ENCODE results near the gene CDH13.
A peak's percentile ranks its signal among the peaks of the same experiment; 100 is the strongest.

The CDH13 gene

DNA sequence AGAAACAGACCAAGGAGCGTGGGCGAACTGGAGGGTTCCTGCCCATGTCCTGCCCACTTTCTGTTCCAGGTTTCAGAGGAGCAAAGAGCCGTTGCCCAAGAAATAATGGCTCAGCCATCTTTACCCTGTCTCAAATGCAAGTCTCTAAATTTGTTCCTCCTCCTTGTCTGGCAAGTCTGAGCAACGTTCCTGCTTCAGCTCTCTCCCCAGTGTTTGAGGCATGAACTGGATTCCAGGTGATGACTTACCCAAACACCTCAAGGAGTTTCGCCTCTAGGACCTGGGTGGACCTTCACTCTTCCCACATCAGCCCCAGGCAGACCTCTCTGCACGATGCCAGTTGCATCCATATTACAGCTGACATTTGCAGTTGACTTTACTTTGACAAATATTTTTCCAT is 659.2 kb downstream of the CDH13 start:
- no peaks in the 10 kb centered on the region for H3K27me3 ChIP-seq (ENCODE audit: control insufficient read depth in 1 of 2, insufficient read depth in 2 of 2, low read length in 2 of 2)

DNA sequence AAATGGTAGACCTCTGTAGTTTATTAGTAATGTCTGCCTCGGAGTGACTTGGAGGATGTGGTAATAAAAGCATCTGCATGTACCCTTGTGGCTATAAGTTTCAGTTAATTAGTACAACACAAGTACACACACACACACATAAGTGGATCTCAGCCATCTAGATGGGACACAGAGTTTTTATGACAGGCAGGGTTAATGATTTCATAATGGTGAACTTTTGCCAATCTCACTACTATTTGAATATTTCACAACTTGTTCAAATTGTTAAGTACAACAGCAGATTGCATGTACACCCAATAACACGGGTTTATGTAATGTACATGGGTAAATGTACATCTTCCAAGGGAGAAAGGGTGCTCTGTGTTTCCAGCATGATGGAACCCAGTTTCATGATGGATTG is 669.7 kb downstream of the CDH13 start:
- Histone ChIP-seq H3K4me1 (ENCODE audit: control insufficient read depth, insufficient read depth, low read length) (peaks cover 2% of the 10 kb centered on the region), H3K27ac (ENCODE audit: low read length) (no peak overlapping the region), H3K9me3 (ENCODE audit: control insufficient read depth in 2 of 2, low read length in 2 of 2) (no peaks in the 10 kb centered on the region), H3K4me3 (ENCODE audit: low read length in 2 of 2) (no peak overlapping the region), H3K27me3 (ENCODE audit: control insufficient read depth in 1 of 2, insufficient read depth in 2 of 2, low read length in 2 of 2) (no peaks in the 10 kb centered on the region), H3K36me3 (ENCODE audit: control insufficient read depth in 2 of 2, insufficient read depth in 2 of 2, low read length in 2 of 2) (no peaks in the 10 kb centered on the region), H3K9ac (ENCODE audit: low read length in 2 of 2) (no peak overlapping the region)

More for the DNA sequence above, 659.2 kb downstream of the CDH13 start:
- no peak overlapping the region for H3K4me3 ChIP-seq (ENCODE audit: low read length in 2 of 2)
- no peaks in the 10 kb centered on the region for H3K36me3 ChIP-seq (ENCODE audit: control insufficient read depth in 2 of 2, insufficient read depth in 2 of 2, low read length in 2 of 2)
- no peaks in the 10 kb centered on the region for H3K9me3 ChIP-seq (ENCODE audit: control insufficient read depth in 2 of 2, low read length in 2 of 2)
- H3K27ac ChIP-seq (ENCODE audit: low read length), result no peak overlapping the region
- H3K9ac ChIP-seq (ENCODE audit: low read length in 2 of 2), result no peak overlapping the region
- H3K4me1 ChIP-seq (ENCODE audit: control insufficient read depth, insufficient read depth, low read length), result no peaks in the 10 kb centered on the region

GRCh38 chr16:83298541-83298940 is 671.8 kb downstream of the CDH13 start:
- H3K4me1 ChIP-seq (ENCODE audit: control insufficient read depth, insufficient read depth, low read length), result peaks cover 2% of the 10 kb centered on the region

DNA sequence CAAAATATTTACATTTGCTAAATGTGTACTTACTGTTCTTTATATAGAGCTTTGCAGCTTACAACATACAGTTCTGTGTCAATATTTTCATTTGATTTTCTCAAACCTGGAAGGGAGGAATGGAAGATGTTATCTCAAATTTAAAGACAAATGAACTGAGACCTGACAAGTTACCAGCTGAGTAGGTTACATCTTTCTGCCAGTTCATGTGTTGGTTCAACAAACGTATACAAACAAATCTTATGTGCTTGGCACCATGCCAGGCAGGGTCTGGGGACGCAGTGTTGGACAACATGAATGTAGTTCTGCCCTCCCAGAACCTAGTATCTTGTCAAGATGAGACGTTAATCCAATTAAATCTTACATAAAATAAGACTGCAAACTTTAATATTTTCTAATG is 673.6 kb downstream of the CDH13 start:
- no peaks in the 10 kb centered on the region for H3K36me3 ChIP-seq (ENCODE audit: control insufficient read depth in 2 of 2, insufficient read depth in 2 of 2, low read length in 2 of 2)
- no peak overlapping the region for H3K27ac ChIP-seq (ENCODE audit: low read length)
- no peaks in the 10 kb centered on the region for H3K9me3 ChIP-seq (ENCODE audit: control insufficient read depth in 2 of 2, low read length in 2 of 2)
- H3K4me1 ChIP-seq (ENCODE audit: control insufficient read depth, insufficient read depth, low read length), result peaks cover 2% of the 10 kb centered on the region
- no peak overlapping the region for H3K9ac ChIP-seq (ENCODE audit: low read length in 2 of 2)
- no peak overlapping the region for H3K4me3 ChIP-seq (ENCODE audit: low read length in 2 of 2)
- H3K27me3 ChIP-seq (ENCODE audit: control insufficient read depth in 1 of 2, insufficient read depth in 2 of 2, low read length in 2 of 2), result no peaks in the 10 kb centered on the region

More at GRCh38 chr16:83298541-83298940, 671.8 kb downstream of the CDH13 start:
- Histone ChIP-seq H3K9me3 (ENCODE audit: control insufficient read depth in 2 of 2, low read length in 2 of 2) (no peaks in the 10 kb centered on the region), H3K27ac (ENCODE audit: low read length) (no peak overlapping the region), H3K4me3 (ENCODE audit: low read length in 2 of 2) (no peak overlapping the region), H3K27me3 (ENCODE audit: control insufficient read depth in 1 of 2, insufficient read depth in 2 of 2, low read length in 2 of 2) (no peaks in the 10 kb centered on the region), H3K9ac (ENCODE audit: low read length in 2 of 2) (no peak overlapping the region), H3K36me3 (ENCODE audit: control insufficient read depth in 2 of 2, insufficient read depth in 2 of 2, low read length in 2 of 2) (no peaks in the 10 kb centered on the region)

DNA sequence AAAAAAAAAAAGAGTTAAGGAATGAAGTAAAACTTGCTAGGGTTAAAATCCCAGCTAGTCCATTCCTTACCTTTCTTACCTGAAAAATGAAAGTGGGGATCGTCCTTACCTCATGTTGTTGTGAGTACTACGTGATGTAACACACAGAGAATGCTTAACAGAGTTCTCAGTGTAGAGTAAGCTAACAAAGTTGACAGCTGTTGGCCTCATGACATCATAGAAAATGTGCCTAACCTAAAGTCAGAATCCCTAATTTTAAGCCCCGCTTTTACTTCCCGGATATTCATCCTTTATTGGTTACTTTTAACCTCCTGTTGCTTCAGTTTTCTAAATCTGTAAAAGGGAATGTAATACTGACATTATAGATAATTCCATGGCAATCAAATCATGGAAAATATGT is 675.2 kb downstream of the CDH13 start:
- peaks cover 2% of the 10 kb centered on the region for H3K4me1 ChIP-seq (ENCODE audit: control insufficient read depth, insufficient read depth, low read length)
- no peaks in the 10 kb centered on the region for H3K9me3 ChIP-seq (ENCODE audit: control insufficient read depth in 2 of 2, low read length in 2 of 2)
- H3K36me3 ChIP-seq (ENCODE audit: control insufficient read depth in 2 of 2, insufficient read depth in 2 of 2, low read length in 2 of 2), result no peaks in the 10 kb centered on the region
- peak overlapping the region in 1 of 2 donors; percentile 55 for H3K4me3 ChIP-seq (ENCODE audit: low read length in 2 of 2)
- no peak overlapping the region for H3K27ac ChIP-seq (ENCODE audit: low read length)
- no peak overlapping the region for H3K9ac ChIP-seq (ENCODE audit: low read length in 2 of 2)
- H3K27me3 ChIP-seq (ENCODE audit: control insufficient read depth in 1 of 2, insufficient read depth in 2 of 2, low read length in 2 of 2), result no peaks in the 10 kb centered on the region

GRCh38 chr16:83302853-83303252 is 676.1 kb downstream of the CDH13 start:
- Histone ChIP-seq H3K9me3 (ENCODE audit: control insufficient read depth in 2 of 2, low read length in 2 of 2) (no peaks in the 10 kb centered on the region), H3K27me3 (ENCODE audit: control insufficient read depth in 1 of 2, insufficient read depth in 2 of 2, low read length in 2 of 2) (no peaks in the 10 kb centered on the region), H3K4me3 (ENCODE audit: low read length in 2 of 2) (no peak overlapping the region), H3K4me1 (ENCODE audit: control insufficient read depth, insufficient read depth, low read length) (peaks cover 2% of the 10 kb centered on the region), H3K9ac (ENCODE audit: low read length in 2 of 2) (no peak overlapping the region), H3K27ac (ENCODE audit: low read length) (no peak overlapping the region), H3K36me3 (ENCODE audit: control insufficient read depth in 2 of 2, insufficient read depth in 2 of 2, low read length in 2 of 2) (no peaks in the 10 kb centered on the region)

DNA sequence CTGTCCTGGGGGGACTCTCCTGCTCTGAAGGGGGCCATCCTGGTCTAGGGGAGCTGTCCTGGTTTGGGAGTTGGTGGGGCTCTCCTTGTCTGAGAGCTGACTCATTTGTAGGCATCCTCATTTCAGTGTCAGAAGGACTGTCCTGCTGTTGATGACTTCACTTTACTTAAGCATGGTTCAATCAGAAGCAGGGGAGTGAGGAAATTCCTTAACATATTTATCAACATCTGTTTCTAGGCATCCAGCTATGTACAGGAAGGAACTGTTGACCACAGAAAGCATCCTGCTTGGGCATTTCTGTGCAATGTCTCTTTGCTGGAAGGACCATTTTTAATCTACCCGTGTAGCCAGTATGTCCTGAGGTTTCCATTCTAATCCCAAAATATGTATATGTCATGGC is 678.3 kb downstream of the CDH13 start:
- no peaks in the 10 kb centered on the region for H3K27me3 ChIP-seq (ENCODE audit: control insufficient read depth in 1 of 2, insufficient read depth in 2 of 2, low read length in 2 of 2)
- peaks cover 2% of the 10 kb centered on the region for H3K4me1 ChIP-seq (ENCODE audit: control insufficient read depth, insufficient read depth, low read length)
- H3K9ac ChIP-seq (ENCODE audit: low read length in 2 of 2), result no peak overlapping the region
- no peak overlapping the region for H3K4me3 ChIP-seq (ENCODE audit: low read length in 2 of 2)
- H3K9me3 ChIP-seq (ENCODE audit: control insufficient read depth in 2 of 2, low read length in 2 of 2), result no peaks in the 10 kb centered on the region
- no peaks in the 10 kb centered on the region for H3K36me3 ChIP-seq (ENCODE audit: control insufficient read depth in 2 of 2, insufficient read depth in 2 of 2, low read length in 2 of 2)
- no peak overlapping the region for H3K27ac ChIP-seq (ENCODE audit: low read length)

DNA sequence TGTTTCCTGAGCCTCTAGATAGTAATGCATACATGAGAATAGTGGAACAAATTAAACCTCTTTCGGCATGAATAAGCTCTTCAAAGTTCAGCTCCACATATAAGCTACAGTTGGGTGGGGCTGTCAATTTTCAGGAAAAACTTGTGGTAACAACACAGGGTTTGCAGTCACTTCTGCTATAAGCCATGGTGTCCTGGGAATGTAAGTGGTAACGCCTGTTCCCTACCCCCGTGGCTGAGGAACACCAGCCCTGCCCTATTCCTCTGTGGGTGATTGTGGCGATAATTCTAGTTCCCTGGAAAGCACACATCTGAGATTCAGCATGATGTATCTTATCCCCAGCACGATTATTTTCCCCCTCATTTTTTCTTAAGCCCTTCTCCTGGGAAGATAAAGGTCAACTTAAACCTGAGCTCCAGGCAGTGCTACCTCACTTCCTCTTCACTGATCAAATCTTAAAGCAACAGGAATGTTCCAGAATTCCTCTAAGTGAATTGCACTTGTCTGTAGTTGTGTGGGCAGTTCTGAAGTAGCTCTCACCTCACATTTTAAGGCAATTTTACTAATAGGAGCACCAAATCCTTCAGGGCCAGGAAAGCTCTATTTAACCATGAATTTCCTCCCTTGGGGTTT is 680.3 kb downstream of the CDH13 start:
- no peak overlapping the region for H3K4me3 ChIP-seq (ENCODE audit: low read length in 2 of 2)
- no peak overlapping the region for H3K27ac ChIP-seq (ENCODE audit: low read length)
- H3K9me3 ChIP-seq (ENCODE audit: control insufficient read depth in 2 of 2, low read length in 2 of 2), result peaks cover 0 to 2% of the 10 kb centered on the region in 2 donors
- H3K36me3 ChIP-seq (ENCODE audit: control insufficient read depth in 2 of 2, insufficient read depth in 2 of 2, low read length in 2 of 2), result no peaks in the 10 kb centered on the region
- no peaks in the 10 kb centered on the region for H3K4me1 ChIP-seq (ENCODE audit: control insufficient read depth, insufficient read depth, low read length)
- H3K27me3 ChIP-seq (ENCODE audit: control insufficient read depth in 1 of 2, insufficient read depth in 2 of 2, low read length in 2 of 2), result no peaks in the 10 kb centered on the region
- H3K9ac ChIP-seq (ENCODE audit: low read length in 2 of 2), result no peak overlapping the region

- no peaks in the 10 kb centered on the region for H3K36me3 ChIP-seq (ENCODE audit: control insufficient read depth in 2 of 2, insufficient read depth in 2 of 2, low read length in 2 of 2)
- H3K9ac ChIP-seq (ENCODE audit: low read length in 2 of 2), result no peak overlapping the region
- no peak overlapping the region for H3K27ac ChIP-seq (ENCODE audit: low read length)
- H3K9me3 ChIP-seq (ENCODE audit: control insufficient read depth in 2 of 2, low read length in 2 of 2), result peaks cover 0 to 2% of the 10 kb centered on the region in 2 donors
- H3K27me3 ChIP-seq (ENCODE audit: control insufficient read depth in 1 of 2, insufficient read depth in 2 of 2, low read length in 2 of 2), result no peaks in the 10 kb centered on the region
- no peak overlapping the region for H3K4me3 ChIP-seq (ENCODE audit: low read length in 2 of 2)
- no peaks in the 10 kb centered on the region for H3K4me1 ChIP-seq (ENCODE audit: control insufficient read depth, insufficient read depth, low read length)
Measured at GRCh38 chr16:83307594-83307992, 680.8 kb downstream of the CDH13 start.

DNA sequence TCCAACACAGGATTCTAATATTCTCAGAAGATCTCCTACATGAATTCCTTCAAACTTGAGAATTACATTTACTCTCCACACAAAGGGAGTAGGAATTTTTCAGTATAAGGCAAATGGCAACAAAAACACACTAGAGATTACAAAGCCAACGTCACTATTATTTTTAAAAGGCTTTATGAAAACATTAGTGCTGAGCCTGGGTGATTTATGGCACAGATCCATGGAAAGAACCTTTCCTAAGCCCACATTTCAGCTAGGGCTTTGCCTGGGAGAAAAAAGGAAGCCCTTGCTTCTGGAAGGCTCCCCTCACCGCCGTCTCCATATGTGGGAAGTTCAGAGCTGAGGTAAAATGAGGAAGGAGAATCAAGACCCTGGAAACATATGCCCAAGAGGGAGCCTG is 681.6 kb downstream of the CDH13 start:
- Histone ChIP-seq H3K4me3 (ENCODE audit: low read length in 2 of 2) (no peak overlapping the region), H3K9me3 (ENCODE audit: control insufficient read depth in 2 of 2, low read length in 2 of 2) (peaks cover 0 to 2% of the 10 kb centered on the region in 2 donors), H3K27ac (ENCODE audit: low read length) (no peak overlapping the region), H3K4me1 (ENCODE audit: control insufficient read depth, insufficient read depth, low read length) (no peaks in the 10 kb centered on the region), H3K27me3 (ENCODE audit: control insufficient read depth in 1 of 2, insufficient read depth in 2 of 2, low read length in 2 of 2) (no peaks in the 10 kb centered on the region), H3K36me3 (ENCODE audit: control insufficient read depth in 2 of 2, insufficient read depth in 2 of 2, low read length in 2 of 2) (no peaks in the 10 kb centered on the region), H3K9ac (ENCODE audit: low read length in 2 of 2) (no peak overlapping the region)

GRCh38 chr16:83310816-83311215 is 684.0 kb downstream of the CDH13 start:
- H3K9ac ChIP-seq (ENCODE audit: low read length in 2 of 2), result no peak overlapping the region
- H3K36me3 ChIP-seq (ENCODE audit: control insufficient read depth in 2 of 2, insufficient read depth in 2 of 2, low read length in 2 of 2), result no peaks in the 10 kb centered on the region
- H3K4me1 ChIP-seq (ENCODE audit: control insufficient read depth, insufficient read depth, low read length), result no peaks in the 10 kb centered on the region
- no peaks in the 10 kb centered on the region for H3K27me3 ChIP-seq (ENCODE audit: control insufficient read depth in 1 of 2, insufficient read depth in 2 of 2, low read length in 2 of 2)
- peaks cover 0 to 2% of the 10 kb centered on the region in 2 donors for H3K9me3 ChIP-seq (ENCODE audit: control insufficient read depth in 2 of 2, low read length in 2 of 2)
- H3K27ac ChIP-seq (ENCODE audit: low read length), result no peak overlapping the region
- H3K4me3 ChIP-seq (ENCODE audit: low read length in 2 of 2), result no peak overlapping the region
